ENCODE data around the gene EIF4E1B. TPM values are rescaled to one million over a fixed set of nuclear protein-coding genes. Genes with fewer than 3 reads are reported as not detected.

EIF4E1B gene
- total and polyA plus RNA-seq, 2 experiments from 2014 or later, result not detected

DNA sequence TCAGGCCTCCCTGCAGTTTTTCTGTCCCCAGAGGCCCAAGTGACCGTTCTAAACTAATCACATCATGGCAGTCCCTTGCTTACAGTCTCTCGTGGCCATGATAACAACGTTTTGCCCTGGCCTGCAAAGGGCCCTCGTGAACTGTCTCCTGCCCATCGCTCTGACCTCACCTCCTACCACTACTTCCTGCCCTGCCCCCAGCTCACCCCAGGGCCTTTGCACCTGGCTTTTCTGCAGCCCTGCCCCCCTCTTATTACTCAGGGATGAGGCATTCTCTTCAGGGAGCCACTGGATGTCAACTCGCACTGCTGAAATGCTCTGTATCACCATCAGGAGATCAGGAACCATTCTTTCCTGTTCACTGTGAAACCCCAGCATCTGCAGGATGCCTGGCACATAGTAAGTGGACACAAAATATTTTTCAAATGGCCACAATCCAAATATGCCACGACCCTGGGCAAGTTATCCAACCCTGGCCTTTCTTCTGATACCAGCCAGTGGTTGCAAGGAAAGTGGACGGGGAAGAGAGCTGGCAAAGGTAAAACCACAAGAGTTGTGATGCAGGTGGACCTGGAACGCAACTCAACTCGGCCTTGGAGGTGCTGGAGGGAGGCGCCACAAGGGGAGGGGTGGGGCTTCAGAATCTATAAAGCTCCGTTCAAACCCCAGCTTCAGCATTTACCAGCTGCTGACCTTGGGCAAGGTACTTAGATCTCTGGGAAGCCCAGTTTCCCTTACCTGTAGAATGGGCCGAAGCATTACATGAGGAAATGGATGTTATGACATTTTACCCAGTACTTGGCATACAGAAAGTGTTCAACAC, 1.9 kb upstream of the EIF4E1B start:
- Histone ChIP-seq H3K4me1 (ENCODE audit: insufficient read depth) (no peaks in the 10 kb centered on the region), H2AFZ (no peak overlapping the region), H3F3A (ENCODE audit: insufficient read depth) (no peaks in the 10 kb centered on the region), H3K79me2 (ENCODE audit: insufficient read depth) (no peaks in the 10 kb centered on the region), H3K36me3 (ENCODE audit: low read depth) (no peaks in the 10 kb centered on the region), H3K9me3 (ENCODE audit: low read depth) (no peaks in the 10 kb centered on the region), H3K27ac (no peak overlapping the region), H3K9ac (no peak overlapping the region), H3K27me3 (replicated peaks; ENCODE audit: insufficient read depth) (peaks cover 49% of the 10 kb centered on the region), H3K4me2 (ENCODE audit: unreplicated experiment) (no peak overlapping the region), H3K4me3 (no peak overlapping the region), H3K9me2 (ENCODE audit: insufficient read depth) (no peaks in the 10 kb centered on the region), H4K20me1 (ENCODE audit: insufficient read depth) (no peaks in the 10 kb centered on the region)
- 49 to 55% methylated on average over 13 of the region's 13 CpGs for WGBS, 2 experiments (ENCODE audit: low coverage in 1 of 2, low lambda C conversion rate in 2 of 2, missing lambda C conversion rate in 2 of 2)
- in situ Hi-C loops (cut with MboI), result no loop called here
- DNase-seq, result no peak
- TF ChIP-seq EZH2phosphoT487 (IDR thresholded peaks at IDR 0.05; ENCODE audit: insufficient read depth, low read depth) (no peak), EZH2 (IDR thresholded peaks at IDR 0.05; ENCODE audit: insufficient read depth, poor library complexity, severe bottlenecking) (no peak)

DNA sequence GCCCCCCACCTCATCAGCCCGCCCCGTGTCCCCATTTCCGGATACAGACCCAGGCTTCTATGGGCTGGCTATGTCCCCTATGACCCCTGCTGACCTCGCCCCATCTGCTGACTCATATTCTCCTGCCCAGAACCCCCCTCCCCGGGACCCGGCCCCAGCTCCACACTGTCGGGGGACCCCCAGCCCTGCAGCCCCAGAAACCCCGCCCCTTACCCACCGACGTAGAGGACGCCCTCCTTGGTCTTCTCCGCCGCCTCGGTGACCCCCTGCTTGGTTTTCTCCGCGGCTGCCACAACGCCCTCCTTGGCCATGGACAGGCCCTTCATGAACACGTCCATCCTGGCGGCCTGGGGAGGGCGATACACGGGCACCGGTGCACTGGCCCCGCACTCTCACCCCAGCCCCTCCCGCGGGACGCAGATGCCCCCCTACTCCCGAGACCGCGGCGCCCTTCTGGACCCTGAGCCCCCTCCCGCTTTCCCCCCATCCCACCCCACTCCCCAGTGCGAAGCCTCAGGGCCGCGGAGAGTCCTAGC, 1.1 kb upstream of the EIF4E1B start:
- H3K9me3 ChIP-seq (ENCODE audit: low read depth), result no peaks in the 10 kb centered on the region
- H2AFZ ChIP-seq, result no peak overlapping the region
- no peaks in the 10 kb centered on the region for H3K4me1 ChIP-seq (ENCODE audit: insufficient read depth)
- in situ Hi-C loops (cut with MboI), result no loop called here
- H4K20me1 ChIP-seq (ENCODE audit: insufficient read depth), result no peaks in the 10 kb centered on the region
- H3K79me2 ChIP-seq (ENCODE audit: insufficient read depth), result no peaks in the 10 kb centered on the region
- H3K27me3 ChIP-seq (replicated peaks; ENCODE audit: insufficient read depth), result peaks cover 52% of the 10 kb centered on the region
- peak overlapping the region; percentile 72 for H3K4me2 ChIP-seq (ENCODE audit: unreplicated experiment)
- no peaks in the 10 kb centered on the region for H3F3A ChIP-seq (ENCODE audit: insufficient read depth)
- H3K9me2 ChIP-seq (ENCODE audit: insufficient read depth), result no peaks in the 10 kb centered on the region
- DNase-seq, result no peak
- H3K4me3 ChIP-seq, result no peak overlapping the region
- no peak overlapping the region for H3K9ac ChIP-seq
- WGBS, 2 experiments (ENCODE audit: low coverage in 1 of 2, low lambda C conversion rate in 2 of 2, missing lambda C conversion rate in 2 of 2), result 5 to 7% methylated on average over 20 to 34 of the region's 34 CpGs
- no peaks in the 10 kb centered on the region for H3K36me3 ChIP-seq (ENCODE audit: low read depth)
- TF ChIP-seq EZH2 (IDR thresholded peaks at IDR 0.05; ENCODE audit: insufficient read depth, poor library complexity, severe bottlenecking) (no peak), EZH2phosphoT487 (IDR thresholded peaks at IDR 0.05; ENCODE audit: insufficient read depth, low read depth) (no peak)
- H3K27ac ChIP-seq, result no peak overlapping the region

DNA sequence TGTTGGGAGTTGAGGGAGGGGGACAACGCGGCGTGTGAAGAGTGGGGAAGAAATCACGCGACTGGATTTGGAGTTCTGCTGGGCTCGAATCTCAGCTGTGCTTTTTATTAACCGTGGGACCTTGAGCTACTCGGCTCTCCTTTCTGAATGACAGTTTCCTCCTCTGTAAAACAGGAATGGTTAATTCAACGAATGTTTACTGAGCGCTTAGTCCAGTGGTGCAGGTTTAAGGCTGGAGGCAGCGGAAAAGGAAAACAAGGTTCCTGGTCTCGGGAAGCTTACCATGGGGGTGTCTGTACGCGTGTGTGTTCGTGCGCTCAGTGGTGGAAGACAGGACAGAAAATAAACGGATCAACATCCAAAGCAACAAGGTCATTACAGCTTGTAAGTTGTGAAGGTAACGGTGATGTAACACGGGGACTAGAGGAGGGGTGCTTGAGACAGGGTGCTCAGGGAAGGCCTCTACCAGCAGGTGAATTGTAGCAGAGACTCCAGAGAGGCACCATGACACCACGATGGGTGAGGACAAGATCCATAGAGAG, 277 bp downstream of the EIF4E1B start:
- Histone ChIP-seq H3K9ac (no peak overlapping the region), H3K4me3 (peak overlapping the region; percentile 67), H3F3A (ENCODE audit: insufficient read depth) (no peaks in the 10 kb centered on the region), H4K20me1 (ENCODE audit: insufficient read depth) (no peaks in the 10 kb centered on the region), H3K27me3 (replicated peaks; ENCODE audit: insufficient read depth) (peaks cover 56% of the 10 kb centered on the region), H3K79me2 (ENCODE audit: insufficient read depth) (no peaks in the 10 kb centered on the region), H3K4me1 (ENCODE audit: insufficient read depth) (no peaks in the 10 kb centered on the region), H2AFZ (peak overlapping the region; percentile 50; the same call in 1 of the 2 replicates), H3K9me3 (ENCODE audit: low read depth) (no peaks in the 10 kb centered on the region), H3K27ac (no peak overlapping the region), H3K36me3 (ENCODE audit: low read depth) (no peaks in the 10 kb centered on the region), H3K4me2 (ENCODE audit: unreplicated experiment) (peak overlapping the region; percentile 72), H3K9me2 (ENCODE audit: insufficient read depth) (no peaks in the 10 kb centered on the region)
- TF ChIP-seq EZH2 (IDR thresholded peaks at IDR 0.05; ENCODE audit: insufficient read depth, poor library complexity, severe bottlenecking) (no peak), EZH2phosphoT487 (IDR thresholded peaks at IDR 0.05; ENCODE audit: insufficient read depth, low read depth) (no peak)
- WGBS, 2 experiments (ENCODE audit: low coverage in 1 of 2, low lambda C conversion rate in 2 of 2, missing lambda C conversion rate in 2 of 2), result 10 to 13% methylated on average over 20 of the region's 20 CpGs
- DNase-seq, result no peak
- in situ Hi-C loops (cut with MboI), result no loop called here

DNA sequence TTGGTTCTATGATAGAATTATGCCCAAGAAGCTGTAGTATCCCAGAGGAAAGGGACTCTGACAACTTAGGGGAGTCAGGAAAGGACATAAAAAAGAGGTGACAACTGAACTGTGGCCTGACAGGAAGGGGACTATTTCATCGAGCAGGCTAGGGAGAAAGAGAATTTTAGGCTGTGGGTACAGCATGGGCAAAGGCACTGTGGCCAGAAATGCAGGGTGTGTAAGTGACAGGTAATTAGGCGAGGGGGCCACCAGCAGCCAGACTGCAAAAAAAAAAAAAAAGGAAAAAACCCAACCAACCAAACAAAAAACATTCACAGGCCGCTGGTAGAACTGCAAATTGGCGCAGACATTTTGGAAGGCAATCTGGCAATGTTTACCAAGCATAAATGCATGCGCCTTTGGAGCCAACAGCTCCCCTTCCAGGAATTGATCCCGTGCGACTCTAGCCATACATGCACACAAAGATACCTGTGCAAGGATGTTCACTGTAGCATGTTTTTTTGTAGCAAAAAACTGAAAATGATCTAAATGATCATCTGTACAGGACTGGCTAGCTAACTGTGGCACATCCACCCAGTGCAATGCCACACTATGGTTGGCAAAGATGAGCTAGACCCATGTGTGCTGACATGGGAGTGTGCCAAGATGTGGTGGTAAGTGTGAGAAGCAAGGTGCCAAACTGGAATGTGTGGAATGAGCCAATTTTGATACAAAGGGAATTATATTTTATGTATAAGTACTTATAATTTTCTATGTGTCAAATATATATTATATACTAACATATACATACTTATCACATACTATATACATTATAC, 1.1 kb downstream of the EIF4E1B start:
- no peaks in the 10 kb centered on the region for H3K4me1 ChIP-seq (ENCODE audit: insufficient read depth)

More for the DNA sequence above, 1.1 kb downstream of the EIF4E1B start:
- DNase-seq, result no peak
- no peak for TF ChIP-seq EZH2 (IDR thresholded peaks at IDR 0.05; ENCODE audit: insufficient read depth, poor library complexity, severe bottlenecking)
- TF ChIP-seq EZH2phosphoT487 (IDR thresholded peaks at IDR 0.05; ENCODE audit: insufficient read depth, low read depth), result no peak
- H2AFZ ChIP-seq, result no peak overlapping the region
- H3K4me2 ChIP-seq (ENCODE audit: unreplicated experiment), result no peak overlapping the region
- no peak overlapping the region for H3K9ac ChIP-seq
- H3K36me3 ChIP-seq (ENCODE audit: low read depth), result no peaks in the 10 kb centered on the region
- in situ Hi-C loops (cut with MboI), result no loop called here
- H3K9me3 ChIP-seq (ENCODE audit: low read depth), result no peaks in the 10 kb centered on the region
- WGBS, 2 experiments (ENCODE audit: low coverage in 1 of 2, low lambda C conversion rate in 2 of 2, missing lambda C conversion rate in 2 of 2), result 64 to 68% methylated on average over 7 of the region's 7 CpGs
- no peaks in the 10 kb centered on the region for H3F3A ChIP-seq (ENCODE audit: insufficient read depth)
- no peak overlapping the region for H3K27ac ChIP-seq
- no peaks in the 10 kb centered on the region for H3K79me2 ChIP-seq (ENCODE audit: insufficient read depth)
- peaks cover 56% of the 10 kb centered on the region for H3K27me3 ChIP-seq (replicated peaks; ENCODE audit: insufficient read depth)
- no peaks in the 10 kb centered on the region for H4K20me1 ChIP-seq (ENCODE audit: insufficient read depth)
- H3K4me3 ChIP-seq, result no peak overlapping the region
- no peaks in the 10 kb centered on the region for H3K9me2 ChIP-seq (ENCODE audit: insufficient read depth)

Data from GM23248 (cell line).